ENCODE results near the gene RPS19.

RPS19 gene

GRCh38 chr19:41915776-41916414 is 55.8 kb downstream of the RPS19 start:
- DNase-seq: no peak

- DNase-seq: no peak
These were observed 57.6 kb downstream of the RPS19 start for GRCh38 chr19:41917676-41918075.

GRCh38 chr19:41918095-41918494 is 58.0 kb downstream of the RPS19 start:
- no peak for DNase-seq

DNA sequence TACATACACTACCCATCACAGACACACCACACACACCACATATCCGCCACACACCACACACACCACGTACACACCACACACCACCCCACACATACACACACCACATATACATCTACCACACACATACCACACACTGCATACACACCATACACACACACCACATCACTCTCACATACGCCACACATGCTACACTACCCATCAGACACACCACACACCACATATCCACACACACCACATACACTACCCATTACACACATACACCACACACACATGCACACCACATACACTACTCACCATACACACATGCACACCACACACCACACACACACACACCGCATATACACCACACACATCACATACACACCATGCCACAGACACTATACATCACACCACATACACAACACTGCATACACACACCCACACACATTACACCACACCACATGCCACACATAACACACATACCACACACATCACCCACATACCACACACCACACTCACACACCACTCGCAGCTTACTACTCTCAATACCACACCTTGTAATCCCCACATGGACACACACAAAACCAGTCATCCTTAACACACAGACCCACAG is 58.7 kb downstream of the RPS19 start:
- DNase-seq: no peak

- no peak for DNase-seq
These were observed 60.1 kb downstream of the RPS19 start for GRCh38 chr19:41919948-41920712.

DNA sequence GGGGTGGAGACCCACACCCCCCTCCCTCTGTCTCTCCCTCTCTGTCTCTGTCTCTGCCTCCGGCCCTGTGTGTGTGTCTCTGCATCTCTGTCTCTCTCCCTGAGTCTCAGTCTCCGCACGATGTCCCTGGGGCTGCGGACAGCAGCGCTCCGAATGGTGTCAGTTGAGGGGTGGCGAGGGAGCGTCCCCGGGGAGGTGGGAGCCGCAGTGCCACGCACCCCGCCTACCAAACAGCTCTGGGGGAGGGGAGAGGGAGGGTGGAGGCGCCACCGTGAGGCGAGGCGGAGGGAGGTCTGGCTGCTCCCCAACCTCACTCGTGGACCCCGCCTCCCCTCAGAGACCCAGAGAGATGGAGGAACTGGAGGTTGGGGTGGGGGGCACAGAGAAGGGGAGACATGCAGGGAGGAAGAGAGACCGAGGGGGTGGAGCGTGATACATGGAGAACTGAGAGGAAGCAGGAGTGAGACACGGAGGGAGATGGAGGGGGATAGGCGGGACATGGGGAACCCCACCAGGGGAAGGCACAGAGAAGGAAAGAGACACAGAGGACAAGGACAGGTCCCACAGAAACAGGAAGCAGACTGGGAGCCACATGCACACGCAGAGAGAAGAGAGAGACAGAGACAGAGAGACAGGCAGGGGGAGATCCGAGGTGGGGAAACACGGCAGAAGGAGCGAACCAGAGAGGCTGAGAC is 61.0 kb downstream of the RPS19 start:
- no peak for DNase-seq

DNA sequence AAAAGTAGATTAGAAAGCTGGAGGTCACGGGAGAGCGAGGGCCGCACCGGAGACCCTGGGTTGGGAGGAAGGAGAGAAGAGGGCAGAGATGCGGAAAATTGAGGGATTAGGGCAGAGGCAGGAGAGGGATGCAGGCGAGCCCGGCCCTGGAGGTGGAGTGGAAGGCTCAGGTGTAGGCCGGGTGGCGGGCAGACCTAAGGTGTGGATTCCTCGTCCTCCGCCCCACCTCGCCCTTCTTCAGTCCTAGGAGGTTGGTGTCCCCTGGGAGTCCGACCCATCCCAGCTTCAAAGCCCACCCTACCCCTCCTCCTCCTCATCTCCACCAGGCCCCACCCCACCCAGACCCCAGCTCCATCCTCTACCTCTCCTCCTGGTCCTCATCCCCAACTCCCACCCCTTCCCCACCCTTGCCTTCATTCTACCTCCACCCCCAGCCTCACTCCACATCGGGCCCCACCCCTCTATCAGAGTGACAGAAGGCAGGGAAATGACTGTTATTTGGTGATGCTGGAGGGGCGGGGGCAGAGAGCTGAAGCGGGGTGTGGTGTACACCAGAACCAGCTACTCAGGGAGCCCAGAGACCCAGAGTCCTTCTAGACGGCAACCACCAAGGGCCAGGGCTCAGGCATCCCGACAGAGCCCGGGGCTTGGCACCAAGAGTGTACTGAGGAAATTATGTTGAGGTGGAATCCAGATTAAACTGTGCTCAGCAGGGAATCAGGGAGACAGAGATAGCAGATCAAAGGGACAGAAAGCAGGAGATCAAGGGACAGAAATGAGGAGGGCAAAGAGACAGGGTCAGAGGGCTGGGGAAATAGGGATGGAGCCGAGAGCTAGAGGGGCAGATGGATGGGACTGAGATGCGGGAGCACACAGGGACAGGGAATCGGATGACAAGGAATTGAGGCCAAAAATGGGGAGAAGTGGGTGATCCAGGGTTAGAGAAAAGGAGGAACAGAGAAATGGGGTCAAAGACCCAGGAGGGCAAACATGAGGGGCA is 61.8 kb downstream of the RPS19 start:
- no peak for DNase-seq

Measured in NCI-H774 (cell line).